ENCODE results near the gene LRRC47. TPM values are rescaled to one million over a fixed set of nuclear protein-coding genes. Genes with fewer than 3 reads are reported as not detected.

LRRC47 gene
- total and polyA plus RNA-seq, 2 of the 8 experiments (the other 6 are each of a cell fraction or from before 2014, with no cell fraction given) = 38.3 to 82.4 TPM

GRCh38 chr1:3787349-3787715 is 9.0 kb downstream of the LRRC47 start (continued):
- TF ChIP-seq RXRA (IDR thresholded peaks at IDR 0.05; ENCODE audit: insufficient read depth, low read depth, low read length) (no peak), CREB1 (IDR thresholded peaks at IDR 0.05) (no peak), MAFK (IDR thresholded peaks at IDR 0.05; ENCODE audit: low read depth, low read length) (no peak), CHD1 (IDR thresholded peaks at IDR 0.05; ENCODE audit: low read depth, low read length) (no peak), EGR1 (IDR thresholded peaks at IDR 0.05; ENCODE audit: borderline replicate concordance, low read depth, low read length) (no peak), NANOG (IDR thresholded peaks at IDR 0.05; ENCODE audit: insufficient read depth, low read depth, low read length, poor library complexity, severe bottlenecking) (no peak), JUN (IDR thresholded peaks at IDR 0.05; ENCODE audit: low read depth, low read length) (no peak)

Data from H1 (cell line).